Measurements from ENCODE around the gene PDE4B. TPM values are rescaled to one million over a fixed set of nuclear protein-coding genes. Genes with fewer than 3 reads are reported as not detected.

Gene PDE4B
- total RNA-seq, result 10 to 100 TPM in 1 of 2 donors, 1 to 10 TPM in 1; 4.3 to 18.0 TPM
- polyA plus RNA-seq (2013, experiment 1 of 2), result 20.7 TPM
- polyA plus RNA-seq (2013, experiment 2 of 2), result 17.2 TPM
- long read RNA-seq, experiment 1, partial matches to known transcripts, result 1 of 2 reads
- long read RNA-seq, experiment 1, other reads (novel, unspliced or antisense), result 0 of 2 reads
- long read RNA-seq, experiment 2, transcript PDE4B-203 (10 exons, 3,982 nt), result major isoform, 6 of 6 reads
- long read RNA-seq, experiment 2, partial matches to known transcripts, result 0 of 6 reads
- long read RNA-seq, experiment 2, other reads (novel, unspliced or antisense), result 0 of 6 reads
- long read RNA-seq, experiment 3, transcript PDE4B-203 (10 exons, 3,982 nt), result major isoform, 19 of 46 reads
- long read RNA-seq, experiment 3, partial matches to known transcripts, result 16 of 46 reads
- long read RNA-seq, experiment 3, other reads (novel, unspliced or antisense), result 7 of 46 reads
- long read RNA-seq, experiment 4, partial matches to known transcripts, result 1 of 1 reads
- long read RNA-seq, experiment 4, other reads (novel, unspliced or antisense), result 0 of 1 reads

- Mint-ChIP-seq H3K4me1 (no peaks in the 10 kb centered on the region), H3K27ac (no peak within 1 kb of the TSS), H3K36me3 (ENCODE audit: low read depth) (no peaks in the 10 kb centered on the region), H3K27me3 (ENCODE audit: insufficient read depth) (peaks cover 80% of the 10 kb centered on the region), H3K4me3 (peak within 1 kb of the TSS; percentile 65), H3K9me3 (peaks cover 5% of the 10 kb centered on the region)
- H3K4me3 ChIP-seq (ENCODE audit: low read length), result peak within 1 kb of the TSS; percentile 79
- H3K4me1 ChIP-seq (ENCODE audit: control insufficient read depth, insufficient read depth, low read length), result no peaks in the 10 kb centered on the region
- H3K27me3 ChIP-seq (ENCODE audit: control insufficient read depth, insufficient read depth, low read length, poor library complexity, severe bottlenecking), result peaks cover 69% of the 10 kb centered on the region
- no peak for TF ChIP-seq CTCF (conservative IDR thresholded peaks at IDR 0.05)
- peak; percentile 83 for DNase-seq
- no peak within 1 kb of the TSS for H3K9ac ChIP-seq (ENCODE audit: extremely low read depth, low read length, poor library complexity, severe bottlenecking)
- no peaks in the 10 kb centered on the region for H3K36me3 ChIP-seq (ENCODE audit: control insufficient read depth, insufficient read depth, low read length)
- H3K9me3 ChIP-seq (ENCODE audit: control insufficient read depth, low read length), result peaks cover 6% of the 10 kb centered on the region
- 0% methylated on average over 3 to 66 of the region's 67 CpGs for WGBS, 2 experiments (ENCODE audit: insufficient coverage in 1 of 2, insufficient read length in 1 of 2)
- H3K27ac ChIP-seq (ENCODE audit: low read depth, low read length), result no peak within 1 kb of the TSS
Observed at GRCh38 chr1:65792669-65793358, at the start of gene PDE4B. TSS of gene PDE4B (plus strand) at chr1:65792895.

- DNase-seq, result no peak
- Histone ChIP-seq H3K4me1 (ENCODE audit: control insufficient read depth, insufficient read depth, low read length) (no peaks in the 10 kb centered on the region), H3K9me3 (ENCODE audit: control insufficient read depth, low read length) (peaks cover 18% of the 10 kb centered on the region), H3K27me3 (ENCODE audit: control insufficient read depth, insufficient read depth, low read length, poor library complexity, severe bottlenecking) (no peaks in the 10 kb centered on the region), H3K4me3 (ENCODE audit: low read length) (no peak overlapping the region), H3K9ac (ENCODE audit: extremely low read depth, low read length, poor library complexity, severe bottlenecking) (no peak overlapping the region), H3K27ac (ENCODE audit: low read depth, low read length) (no peak overlapping the region), H3K36me3 (ENCODE audit: control insufficient read depth, insufficient read depth, low read length) (no peaks in the 10 kb centered on the region)
- Mint-ChIP-seq H3K4me3 (no peak overlapping the region), H3K36me3 (ENCODE audit: low read depth) (no peaks in the 10 kb centered on the region), H3K4me1 (no peaks in the 10 kb centered on the region), H3K27ac (no peak overlapping the region), H3K27me3 (ENCODE audit: insufficient read depth) (peaks cover 3% of the 10 kb centered on the region), H3K9me3 (peaks cover 53% of the 10 kb centered on the region)
- no peak for TF ChIP-seq CTCF (conservative IDR thresholded peaks at IDR 0.05)
- 90 to 100% methylated on average over 1 of the region's 1 CpG for WGBS, 2 experiments (ENCODE audit: insufficient coverage in 1 of 2, insufficient read length in 1 of 2)
Observed at GRCh38 chr1:65744731-65745130, 48.0 kb upstream of the PDE4B start.

GRCh38 chr1:65751961-65752360, 40.7 kb upstream of the PDE4B start:
- Mint-ChIP-seq H3K27ac (no peak overlapping the region), H3K4me1 (no peaks in the 10 kb centered on the region), H3K27me3 (ENCODE audit: insufficient read depth) (peaks cover 7% of the 10 kb centered on the region), H3K9me3 (no peaks in the 10 kb centered on the region), H3K4me3 (no peak overlapping the region), H3K36me3 (ENCODE audit: low read depth) (no peaks in the 10 kb centered on the region)
- no peaks in the 10 kb centered on the region for H3K9me3 ChIP-seq (ENCODE audit: control insufficient read depth, low read length)
- H3K27me3 ChIP-seq (ENCODE audit: control insufficient read depth, insufficient read depth, low read length, poor library complexity, severe bottlenecking), result no peaks in the 10 kb centered on the region
- no peak for TF ChIP-seq CTCF (conservative IDR thresholded peaks at IDR 0.05)
- no peaks in the 10 kb centered on the region for H3K36me3 ChIP-seq (ENCODE audit: control insufficient read depth, insufficient read depth, low read length)
- no peak overlapping the region for H3K9ac ChIP-seq (ENCODE audit: extremely low read depth, low read length, poor library complexity, severe bottlenecking)
- WGBS, 2 experiments (ENCODE audit: insufficient coverage in 1 of 2, insufficient read length in 1 of 2), result 70% methylated on average over 3 of the region's 3 CpGs; no CpG with 5 or more reads in 1 of the 2 experiments
- H3K4me3 ChIP-seq (ENCODE audit: low read length), result no peak overlapping the region
- no peak for DNase-seq
- no peaks in the 10 kb centered on the region for H3K4me1 ChIP-seq (ENCODE audit: control insufficient read depth, insufficient read depth, low read length)
- no peak overlapping the region for H3K27ac ChIP-seq (ENCODE audit: low read depth, low read length)

All from endodermal cell (in vitro differentiated cells).